Activated T-cell treated with anti-CD3 and anti-CD28 coated beads, Interleukin-2, amount 50 U/mL, for 24 hours (primary cell): Measurements from ENCODE around the gene NPTXR.

Experiments
- DNase-seq: peaks from one replicate; pipeline ENCODE4 v3.0.0-alpha.2; 2020
- H3K27ac Mint-ChIP-seq: 2 replicates; pipeline ENCODE4 v1.8.0; 2020; ENCODE audit warnings: mild to moderate bottlenecking, mixed read lengths
- H3K27me3 Mint-ChIP-seq: 2 replicates; pipeline ENCODE4 v1.8.0; 2020; ENCODE audit warnings: mixed read lengths
- H3K36me3 Mint-ChIP-seq: 2 replicates; pipeline ENCODE4 v1.8.0; 2020; ENCODE audit warnings: low read depth, mixed read lengths
- H3K4me1 Mint-ChIP-seq: 2 replicates; pipeline ENCODE4 v1.8.0; 2020; ENCODE audit warnings: low read depth, mixed read lengths
- H3K4me3 Mint-ChIP-seq: 2 replicates; pipeline ENCODE4 v1.8.0; 2020; ENCODE audit warnings: mild to moderate bottlenecking, moderate library complexity, mixed read lengths
- H3K9me3 Mint-ChIP-seq: 2 replicates; pipeline ENCODE4 v1.8.0; 2020; ENCODE audit warnings: mixed read lengths

Gene NPTXR

DNA sequence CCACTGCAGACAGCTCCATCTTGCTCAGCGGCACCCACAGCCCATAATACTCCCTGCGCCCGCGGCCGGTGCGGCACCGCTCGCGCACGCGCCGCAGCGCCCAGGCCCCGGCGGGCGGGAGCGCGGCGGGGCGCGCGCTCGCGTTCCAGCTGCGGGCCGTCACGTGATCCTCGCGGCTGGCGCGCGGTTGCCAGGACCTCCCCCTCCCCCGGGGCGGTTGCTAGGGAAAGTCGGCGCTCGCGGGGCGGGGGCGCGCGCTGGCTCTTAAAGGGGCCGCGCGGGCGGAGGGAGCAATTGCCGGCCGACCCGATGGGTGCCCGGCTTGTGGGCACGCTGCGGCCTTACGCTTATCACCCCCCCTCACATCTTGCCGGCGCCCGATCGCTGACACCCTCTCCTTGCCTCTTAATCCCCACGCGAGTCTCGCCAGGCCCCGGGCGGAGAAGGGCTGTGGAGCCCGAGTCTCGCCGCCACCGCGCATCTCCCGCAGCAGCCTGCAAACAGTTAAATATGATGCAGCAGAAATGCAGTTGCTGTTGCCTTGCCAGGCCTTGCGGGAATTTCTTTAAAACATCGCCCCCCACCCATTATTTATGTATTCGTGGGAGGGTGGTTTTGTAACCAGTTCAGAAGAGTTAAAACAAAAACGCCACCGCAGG lies 28.5 kb upstream of the NPTXR start, which contains the start of gene CBX6:
Gene CBX6, minus strand, starts transcription at position 45 of the 659 bp plus-strand sequence. Its CDS starts 26 bp downstream, at position 19.
- H3K27ac Mint-ChIP-seq = peak within 1 kb of the TSS; percentile 94
- H3K36me3 Mint-ChIP-seq = peaks cover 41% of the 10 kb centered on the region
- peak; percentile 98 for DNase-seq
- H3K27me3 Mint-ChIP-seq = no peaks in the 10 kb centered on the region
- H3K4me3 Mint-ChIP-seq = peak within 1 kb of the TSS; percentile 93
- H3K4me1 Mint-ChIP-seq = peaks cover 61% of the 10 kb centered on the region
- peaks cover 2% of the 10 kb centered on the region for H3K9me3 Mint-ChIP-seq

DNA sequence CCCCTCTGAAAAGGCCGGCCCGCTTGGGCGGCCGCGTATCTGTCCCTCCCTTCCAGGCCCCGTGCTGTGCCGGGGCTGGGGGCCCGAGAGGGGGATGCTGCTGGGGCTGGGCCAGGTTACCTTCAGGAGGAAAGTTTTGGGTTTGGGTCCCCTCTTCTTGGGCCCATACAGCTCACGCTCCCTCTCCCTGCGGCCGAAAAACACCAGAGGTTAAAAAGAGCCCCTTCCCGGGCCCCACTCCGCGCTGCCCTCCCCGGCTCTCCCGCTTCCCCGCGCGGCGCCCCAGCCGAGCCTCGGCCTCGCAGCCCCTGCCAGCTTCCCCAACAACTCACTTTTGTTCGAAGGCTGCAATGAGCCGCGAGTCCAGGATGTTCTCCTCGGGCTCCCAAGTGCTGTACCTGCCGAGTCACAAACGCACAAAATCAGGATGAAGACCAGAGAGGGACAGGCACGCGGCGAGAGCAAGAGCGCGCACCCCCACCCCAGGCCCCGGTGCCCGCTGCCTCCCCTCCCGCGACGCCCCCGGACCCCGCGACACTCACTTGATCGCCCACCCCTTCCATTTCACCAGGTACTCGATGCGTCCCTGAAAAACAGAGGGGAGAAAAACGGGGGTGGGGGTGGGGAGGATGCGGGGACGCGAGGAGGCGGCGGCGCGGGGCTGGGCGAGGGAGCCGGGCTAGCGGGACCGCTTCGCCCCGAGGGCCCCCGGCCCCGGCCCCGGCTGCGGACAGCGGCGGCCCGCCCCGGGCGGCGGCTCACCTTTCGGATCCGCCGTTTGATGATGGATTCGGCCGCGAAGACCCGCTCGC lies 27.7 kb upstream of the NPTXR start:
- Mint-ChIP-seq H3K4me3 (peak overlapping the region; percentile 93), H3K4me1 (peaks cover 61% of the 10 kb centered on the region), H3K27me3 (no peaks in the 10 kb centered on the region), H3K27ac (peak overlapping the region; percentile 94), H3K9me3 (peaks cover 2% of the 10 kb centered on the region), H3K36me3 (peaks cover 44% of the 10 kb centered on the region)
- DNase-seq = peak; percentile 73

DNA sequence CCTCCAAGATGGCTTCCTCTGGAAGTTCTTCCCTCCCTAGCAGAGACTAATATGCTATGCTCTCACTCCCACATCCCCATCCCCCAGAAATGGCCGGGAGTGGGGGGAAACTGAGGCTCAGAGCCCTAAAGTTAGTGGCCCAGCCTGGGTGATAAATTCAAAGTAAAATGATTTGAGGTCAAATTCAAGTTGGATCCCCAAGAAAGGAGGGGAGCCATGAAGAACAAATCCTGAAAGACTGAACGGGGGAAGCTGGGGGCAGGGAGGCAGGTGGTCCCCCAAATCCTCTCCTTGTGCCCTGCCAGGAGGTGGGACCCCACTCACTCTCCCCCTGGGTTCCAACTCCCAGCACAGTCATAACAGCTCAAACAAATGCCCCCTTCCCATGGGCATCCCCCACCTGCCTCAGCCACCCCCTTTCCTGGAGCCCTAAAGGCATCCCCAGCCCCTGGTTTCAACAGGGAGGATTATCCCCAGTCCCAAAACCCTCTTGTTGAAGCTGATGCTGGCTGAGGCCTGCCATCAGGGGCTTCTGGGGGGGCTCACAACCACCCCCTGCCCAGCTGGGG lies 27.0 kb upstream of the NPTXR start:
- Mint-ChIP-seq H3K4me3 (peak overlapping the region; percentile 93), H3K27me3 (no peaks in the 10 kb centered on the region)

DNA sequence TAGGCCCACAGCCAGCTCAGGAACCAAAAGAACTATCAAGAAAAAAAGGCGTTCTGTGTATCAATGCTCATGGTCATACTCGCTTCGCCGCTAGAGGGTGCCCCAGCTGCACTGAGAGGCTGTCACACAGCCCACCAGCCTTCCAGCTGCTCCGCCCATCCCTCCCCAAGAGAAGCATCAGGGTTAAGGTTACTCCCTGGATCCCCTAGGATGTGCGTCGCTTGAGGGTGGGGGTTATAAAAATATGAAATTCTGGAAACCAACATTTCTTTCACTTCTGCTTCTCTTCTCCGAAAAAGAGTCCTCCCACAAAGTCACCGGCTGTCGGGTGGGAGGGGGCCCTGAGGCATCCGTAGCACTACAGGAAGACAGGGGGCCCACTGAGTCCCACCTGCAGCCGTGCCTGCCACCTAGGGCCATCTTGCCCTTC lies 26.5 kb upstream of the NPTXR start:
- Mint-ChIP-seq H3K4me1 (peaks cover 62% of the 10 kb centered on the region), H3K9me3 (peaks cover 2% of the 10 kb centered on the region), H3K4me3 (peak overlapping the region; percentile 93), H3K27me3 (no peaks in the 10 kb centered on the region), H3K27ac (peak overlapping the region; percentile 94), H3K36me3 (peaks cover 52% of the 10 kb centered on the region)
- peak; percentile 90 for DNase-seq

More for the DNA sequence above, 27.0 kb upstream of the NPTXR start:
- peaks cover 58% of the 10 kb centered on the region for H3K4me1 Mint-ChIP-seq
- no peak for DNase-seq
- H3K27ac Mint-ChIP-seq = peak overlapping the region; percentile 94
- peaks cover 2% of the 10 kb centered on the region for H3K9me3 Mint-ChIP-seq
- H3K36me3 Mint-ChIP-seq = peaks cover 47% of the 10 kb centered on the region

DNA sequence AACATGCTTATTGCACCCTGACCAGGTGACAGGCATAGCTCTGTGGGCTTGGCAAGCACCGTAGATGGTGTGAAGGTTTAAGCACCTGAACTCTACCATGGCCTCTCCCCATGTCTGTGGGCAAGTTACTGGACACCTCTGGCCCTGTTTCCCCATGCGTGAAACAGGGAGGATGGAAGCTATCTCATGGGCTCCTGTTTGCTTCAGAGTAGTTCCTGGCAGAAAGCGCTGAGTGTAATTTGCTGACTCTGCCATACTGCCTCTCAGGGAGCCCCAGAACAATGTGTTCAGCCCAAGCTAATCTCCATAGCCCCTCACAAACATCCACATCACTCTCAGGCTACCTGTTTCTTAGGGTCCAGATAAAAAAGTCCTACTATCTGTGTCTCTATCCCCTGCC lies 25.8 kb upstream of the NPTXR start:
- DNase-seq = no peak
- peak overlapping the region; percentile 93 for H3K4me3 Mint-ChIP-seq
- peak overlapping the region; percentile 94 for H3K27ac Mint-ChIP-seq
- peaks cover 59% of the 10 kb centered on the region for H3K36me3 Mint-ChIP-seq
- H3K27me3 Mint-ChIP-seq = no peaks in the 10 kb centered on the region
- H3K4me1 Mint-ChIP-seq = peaks cover 55% of the 10 kb centered on the region
- peaks cover under 1% of the 10 kb centered on the region for H3K9me3 Mint-ChIP-seq

DNA sequence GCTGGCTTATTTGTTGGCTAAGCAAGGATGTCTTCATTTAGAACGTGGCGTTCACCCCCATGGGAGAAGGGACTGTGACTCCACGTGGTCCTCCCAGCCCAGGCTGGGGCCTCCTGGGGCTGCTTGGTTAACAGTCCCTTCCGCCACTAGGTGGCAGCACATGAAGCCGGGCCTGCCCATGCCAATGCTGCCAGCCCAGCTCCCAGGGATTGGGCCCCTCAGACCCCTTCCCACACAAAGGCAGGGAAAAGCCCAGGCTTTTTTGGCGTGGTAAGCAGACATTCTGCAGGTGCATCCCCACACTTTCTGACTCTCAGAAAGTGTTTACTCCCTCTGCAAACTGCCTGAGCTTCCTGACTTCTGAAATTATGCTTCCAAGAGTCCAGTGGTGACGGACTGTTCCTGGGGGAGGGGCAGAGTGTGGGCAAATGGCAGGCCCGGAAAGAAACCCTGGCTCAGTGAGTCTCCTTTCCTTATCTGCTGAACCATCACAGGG lies 25.1 kb upstream of the NPTXR start:
- H3K4me3 Mint-ChIP-seq = peak overlapping the region; percentile 25
- no peaks in the 10 kb centered on the region for H3K27me3 Mint-ChIP-seq
- peak; percentile 89 for DNase-seq
- H3K36me3 Mint-ChIP-seq = peaks cover 64% of the 10 kb centered on the region
- no peaks in the 10 kb centered on the region for H3K9me3 Mint-ChIP-seq
- peaks cover 51% of the 10 kb centered on the region for H3K4me1 Mint-ChIP-seq
- H3K27ac Mint-ChIP-seq = peak overlapping the region; percentile 89

DNA sequence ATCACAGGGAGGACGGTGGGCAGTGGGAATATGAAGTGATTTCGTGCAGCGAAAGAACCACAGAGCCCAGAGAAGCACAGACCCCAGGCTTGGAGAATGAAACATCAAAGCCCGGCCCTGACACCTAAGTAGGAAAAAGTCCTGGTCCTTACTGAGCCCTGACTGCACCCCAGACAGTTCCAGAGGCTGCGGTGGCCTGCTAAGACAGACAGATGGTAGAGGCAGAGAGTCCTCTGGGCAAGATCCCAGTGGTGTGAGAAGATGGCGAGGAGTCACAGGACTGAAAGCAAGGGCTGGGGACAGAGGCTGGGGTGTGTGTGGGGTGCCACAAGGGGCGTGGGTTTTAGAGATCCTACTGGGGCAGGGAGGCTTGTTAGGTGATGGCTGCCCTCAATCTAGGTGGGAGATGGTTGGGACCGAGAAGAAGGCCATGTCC lies 24.5 kb upstream of the NPTXR start:
- Mint-ChIP-seq H3K9me3 (no peaks in the 10 kb centered on the region), H3K36me3 (peaks cover 65% of the 10 kb centered on the region), H3K4me1 (peaks cover 44% of the 10 kb centered on the region), H3K27me3 (no peaks in the 10 kb centered on the region), H3K4me3 (peak overlapping the region; percentile 25), H3K27ac (peak overlapping the region; percentile 89)
- DNase-seq = no peak

DNA sequence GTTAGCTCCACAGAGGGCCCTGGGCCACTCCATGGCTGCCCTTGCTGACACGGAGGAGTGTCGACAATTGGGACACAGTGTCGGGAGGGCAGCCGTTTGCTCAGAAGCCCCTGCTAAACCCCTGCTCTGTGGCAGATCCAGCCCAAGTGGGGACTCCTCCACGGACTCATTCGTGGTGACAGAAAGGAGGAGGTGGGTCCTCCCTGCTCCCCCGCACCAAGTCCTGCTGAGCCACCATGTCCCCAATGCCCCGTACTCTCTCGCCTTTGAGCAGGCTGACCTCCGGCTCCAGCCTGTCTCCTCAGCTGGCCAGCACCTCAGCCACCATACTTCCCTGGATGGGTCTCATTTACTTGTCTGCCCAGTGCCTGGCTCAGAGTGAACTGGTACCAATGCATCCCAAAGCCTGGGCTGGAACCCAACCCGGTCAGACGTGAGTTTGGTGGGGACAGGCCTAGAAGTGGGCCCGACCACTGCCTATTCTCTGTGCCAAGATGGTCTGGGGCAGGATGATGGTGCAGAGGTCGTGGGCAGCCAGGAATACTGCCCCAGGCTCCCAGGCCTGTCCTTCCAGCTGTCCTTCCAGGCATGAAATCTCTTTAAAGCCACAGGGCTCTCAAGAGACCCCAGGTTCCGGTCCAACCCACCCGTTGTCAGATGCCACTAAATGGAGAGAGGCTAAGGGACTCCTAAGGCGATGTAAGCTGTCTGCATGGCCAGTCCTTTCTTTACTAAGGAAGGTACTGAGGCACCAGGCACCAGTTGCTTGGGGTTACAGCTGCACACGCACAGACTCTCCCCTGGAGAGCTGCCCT lies 23.9 kb upstream of the NPTXR start:
- Mint-ChIP-seq H3K36me3 (peaks cover 69% of the 10 kb centered on the region), H3K27ac (peak overlapping the region; percentile 89), H3K9me3 (no peaks in the 10 kb centered on the region), H3K27me3 (no peaks in the 10 kb centered on the region), H3K4me3 (no peak overlapping the region), H3K4me1 (peaks cover 43% of the 10 kb centered on the region)
- no peak for DNase-seq

DNA sequence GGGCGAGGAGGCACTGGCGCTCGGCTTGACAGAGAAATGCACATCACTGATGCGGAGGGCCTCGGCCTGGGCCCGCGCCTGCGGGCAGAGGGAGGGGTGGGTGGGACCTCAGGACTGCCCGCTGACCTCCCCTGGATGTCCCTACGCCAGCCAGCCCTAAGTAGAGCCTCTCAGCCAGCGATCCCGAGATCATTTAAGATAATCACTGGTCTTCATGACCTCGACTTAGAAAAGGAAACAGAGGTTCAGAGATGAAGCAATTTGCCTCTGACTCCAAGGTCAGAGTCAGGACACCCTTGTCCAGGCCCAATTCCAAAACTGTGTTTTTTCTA lies 23.3 kb upstream of the NPTXR start:
- no peak for DNase-seq
- peaks cover 69% of the 10 kb centered on the region for H3K36me3 Mint-ChIP-seq
- no peak overlapping the region for H3K4me3 Mint-ChIP-seq
- no peaks in the 10 kb centered on the region for H3K9me3 Mint-ChIP-seq
- H3K4me1 Mint-ChIP-seq = peaks cover 39% of the 10 kb centered on the region
- no peak overlapping the region for H3K27ac Mint-ChIP-seq
- no peaks in the 10 kb centered on the region for H3K27me3 Mint-ChIP-seq

DNA sequence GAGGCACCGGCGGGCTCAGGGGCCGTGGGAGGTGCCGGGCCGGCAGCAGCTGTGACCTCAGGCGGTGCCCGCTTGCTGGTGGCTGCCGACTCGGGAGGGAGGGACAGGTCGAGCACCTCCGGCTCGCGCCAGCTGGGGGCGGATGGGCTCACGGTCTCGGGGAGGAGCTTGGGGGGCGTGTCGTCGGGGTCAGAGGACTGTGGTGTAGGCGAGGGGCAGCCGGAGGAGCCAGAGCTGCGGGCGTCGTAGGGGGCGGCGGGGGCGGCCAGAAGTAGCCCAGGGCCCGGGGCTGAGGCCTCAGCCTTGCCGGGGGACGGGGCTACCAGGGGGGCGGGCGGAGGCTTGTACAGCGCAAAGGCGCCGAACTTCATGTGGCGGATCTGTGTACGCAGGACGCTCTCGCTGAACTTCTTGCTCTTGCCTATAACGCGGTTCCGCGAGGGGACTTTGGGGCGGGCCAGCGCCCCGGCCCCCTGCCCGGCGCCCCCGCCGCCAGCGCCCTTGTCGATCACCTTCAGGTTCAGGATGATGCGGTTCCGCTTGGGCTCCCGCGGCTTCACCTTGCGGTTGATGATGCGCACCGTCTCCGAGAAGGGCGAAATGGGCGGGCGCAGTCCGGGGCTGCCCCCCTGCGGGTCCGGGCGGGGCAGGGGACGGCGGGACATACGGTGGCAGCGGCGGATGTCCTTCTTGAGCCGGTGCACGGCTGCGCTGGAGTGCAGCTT lies 22.7 kb upstream of the NPTXR start:
- Mint-ChIP-seq H3K27ac (no peak overlapping the region), H3K4me1 (peaks cover 39% of the 10 kb centered on the region), H3K36me3 (peaks cover 68% of the 10 kb centered on the region), H3K9me3 (no peaks in the 10 kb centered on the region), H3K27me3 (no peaks in the 10 kb centered on the region), H3K4me3 (no peak overlapping the region)
- no peak for DNase-seq

DNA sequence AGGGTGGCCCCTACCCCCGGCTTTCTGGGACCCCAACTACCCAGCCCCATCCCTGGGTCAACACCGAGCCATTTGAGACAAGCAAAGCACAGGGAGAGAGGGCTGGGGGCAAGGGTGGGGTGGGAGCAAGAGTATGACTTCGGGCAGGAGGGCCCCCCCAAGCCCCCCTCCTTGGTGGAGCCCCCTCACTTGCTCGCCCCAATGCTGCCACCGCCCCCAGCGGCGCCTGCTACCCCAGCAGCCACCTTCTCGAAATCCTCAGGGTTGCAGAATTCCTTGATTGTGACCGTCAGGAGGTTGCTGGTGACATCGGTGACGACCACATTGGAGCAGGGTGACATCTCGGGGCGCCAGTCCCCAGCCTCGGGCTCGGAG lies 22.2 kb upstream of the NPTXR start:
- H3K4me1 Mint-ChIP-seq = peaks cover 39% of the 10 kb centered on the region
- peaks cover 67% of the 10 kb centered on the region for H3K36me3 Mint-ChIP-seq
- peak overlapping the region; percentile 11 for H3K27ac Mint-ChIP-seq
- no peak for DNase-seq
- no peak overlapping the region for H3K4me3 Mint-ChIP-seq
- H3K9me3 Mint-ChIP-seq = no peaks in the 10 kb centered on the region
- H3K27me3 Mint-ChIP-seq = no peaks in the 10 kb centered on the region

DNA sequence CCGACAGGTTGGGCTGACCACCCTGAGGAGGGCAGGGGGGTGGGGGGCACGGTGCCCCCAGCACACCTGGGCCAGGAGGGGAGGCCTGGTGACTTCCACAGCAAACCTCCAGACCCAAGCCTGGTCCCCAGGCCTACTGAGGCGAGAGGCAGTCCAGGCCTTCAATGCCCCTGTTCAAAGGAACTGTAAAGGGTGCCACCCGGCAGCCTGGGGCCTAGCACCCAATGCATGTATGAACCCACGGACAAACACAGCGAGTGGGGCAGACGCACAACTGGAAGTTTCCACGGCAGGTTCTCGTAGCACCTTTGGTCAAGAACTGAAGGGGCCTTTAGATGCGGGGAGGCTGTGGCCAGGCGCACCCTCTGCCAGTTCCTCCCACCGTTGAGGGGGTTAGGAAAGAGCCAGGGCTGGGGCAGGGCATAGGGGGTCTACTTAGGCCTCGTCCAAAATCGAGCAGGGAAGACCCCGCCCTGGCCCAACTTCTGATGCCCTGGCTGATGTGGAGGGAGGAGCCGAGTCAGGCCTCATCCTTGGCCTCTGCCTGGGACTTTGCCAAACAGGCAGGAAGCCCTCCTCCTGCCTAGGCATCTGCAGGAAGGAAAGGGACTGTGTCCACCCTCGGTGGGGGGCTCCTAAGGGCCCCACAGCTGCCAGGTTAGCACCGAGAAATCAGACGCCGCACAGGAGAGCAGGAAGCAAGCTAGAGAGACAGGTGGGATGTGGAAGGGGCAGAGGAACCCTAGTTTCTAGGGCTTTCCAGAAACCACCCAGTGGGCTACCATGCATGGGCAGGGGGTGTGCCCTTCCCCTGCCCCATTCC lies 21.6 kb upstream of the NPTXR start:
- peaks cover 35% of the 10 kb centered on the region for H3K4me1 Mint-ChIP-seq
- H3K9me3 Mint-ChIP-seq = no peaks in the 10 kb centered on the region
- no peak for DNase-seq

More for the DNA sequence above, 21.6 kb upstream of the NPTXR start:
- Mint-ChIP-seq H3K4me3 (no peak overlapping the region), H3K27ac (peak overlapping the region; percentile 11), H3K27me3 (no peaks in the 10 kb centered on the region), H3K36me3 (peaks cover 61% of the 10 kb centered on the region)
